Fibroblast of pulmonary artery (primary cell): ENCODE results near the gene MITF.
"Not testable (repeated sequence)": the region's sequence is repeated elsewhere in the genome, so short reads cannot be mapped to it uniquely, and the experiment has no call there.

Experiments used
- DNase-seq: peaks from one replicate; pipeline ENCODE4 v3.0.0-alpha.2; 2010; ENCODE audit warnings: low read depth
- H3K4me3 ChIP-seq: replicated peaks from 2 replicates; pipeline ENCODE4 v1.5.1; 2011; ENCODE audit warnings: low read depth, mild to moderate bottlenecking, control low read depth, low read length, moderate library complexity
- CTCF ChIP-seq: IDR thresholded peaks from 2 replicates; pipeline ENCODE4 v1.5.1; 2011; ENCODE audit warnings: mild to moderate bottlenecking, control low read depth, low read length, inconsistent platforms; ENCODE audit errors: missing control alignments

Gene MITF

GRCh38 chr3:69902386-69902785, 163.1 kb downstream of the MITF start:
- DNase-seq: no peak
- no peak overlapping the region for H3K4me3 ChIP-seq

GRCh38 chr3:69906351-69906966, 167.2 kb downstream of the MITF start:
- no peak for TF ChIP-seq CTCF
- no peak for DNase-seq
- no peak overlapping the region for H3K4me3 ChIP-seq

More at GRCh38 chr3:69902386-69902785, 163.1 kb downstream of the MITF start:
- no peak for TF ChIP-seq CTCF

GRCh38 chr3:69907554-69907953, 168.3 kb downstream of the MITF start:
- TF ChIP-seq CTCF: no peak
- no peak overlapping the region for H3K4me3 ChIP-seq
- DNase-seq: no peak

- H3K4me3 ChIP-seq, DNase-seq: not testable (repeated sequence)
These were observed 170.6 kb downstream of the MITF start for GRCh38 chr3:69909859-69910258.

GRCh38 chr3:69913422-69913821, 174.2 kb downstream of the MITF start:
- DNase-seq: no peak

GRCh38 chr3:69914395-69914794, 175.1 kb downstream of the MITF start:
- no peak for DNase-seq
- H3K4me3 ChIP-seq: no peak overlapping the region
- TF ChIP-seq CTCF: no peak

More at GRCh38 chr3:69913422-69913821, 174.2 kb downstream of the MITF start:
- TF ChIP-seq CTCF: no peak
- H3K4me3 ChIP-seq: no peak overlapping the region

- no peak for TF ChIP-seq CTCF
- no peak for DNase-seq
- H3K4me3 ChIP-seq: no peak overlapping the region
These were observed 176.5 kb downstream of the MITF start for GRCh38 chr3:69915726-69916125.
